ENCODE results near the gene PRKAG2. TPM values are rescaled to one million over a fixed set of nuclear protein-coding genes. Genes with fewer than 3 reads are reported as not detected.

Gene PRKAG2
- total RNA-seq, 1 donor from 2014 or later = 17.9 TPM

GRCh38 chr7:151742713-151743480 lies 134.0 kb downstream of the PRKAG2 start:
- Mint-ChIP-seq H3K4me3 (no peak overlapping the region), H3K9me3 (no peaks in the 10 kb centered on the region), H3K27ac (no peak overlapping the region), H3K27me3 (no peaks in the 10 kb centered on the region), H3K36me3 (no peaks in the 10 kb centered on the region), H3K4me1 (ENCODE audit: unreplicated experiment) (peaks cover 28% of the 10 kb centered on the region)
- DNase-seq (ENCODE audit: extremely low spot score, unreplicated experiment) = no peak
- TF ChIP-seq CTCF (conservative IDR thresholded peaks at IDR 0.05) = no peak

GRCh38 chr7:151741585-151741984 lies 135.3 kb downstream of the PRKAG2 start:
- no peaks in the 10 kb centered on the region for H3K36me3 Mint-ChIP-seq
- H3K9me3 Mint-ChIP-seq = no peaks in the 10 kb centered on the region

GRCh38 chr7:151740081-151740851 lies 136.6 kb downstream of the PRKAG2 start:
- no peak for DNase-seq (ENCODE audit: extremely low spot score, unreplicated experiment)
- no peaks in the 10 kb centered on the region for H3K36me3 Mint-ChIP-seq
- peak overlapping the region; percentile 61 for H3K27ac Mint-ChIP-seq
- TF ChIP-seq CTCF (conservative IDR thresholded peaks at IDR 0.05) = no peak
- H3K4me3 Mint-ChIP-seq = peak overlapping the region; percentile 9
- H3K9me3 Mint-ChIP-seq = no peaks in the 10 kb centered on the region
- peaks cover 37% of the 10 kb centered on the region for H3K4me1 Mint-ChIP-seq (ENCODE audit: unreplicated experiment)
- H3K27me3 Mint-ChIP-seq = peaks cover 3% of the 10 kb centered on the region

More at GRCh38 chr7:151741585-151741984, 135.3 kb downstream of the PRKAG2 start:
- Mint-ChIP-seq H3K27ac (no peak overlapping the region), H3K27me3 (no peaks in the 10 kb centered on the region), H3K4me1 (ENCODE audit: unreplicated experiment) (peaks cover 31% of the 10 kb centered on the region), H3K4me3 (no peak overlapping the region)
- TF ChIP-seq CTCF (conservative IDR thresholded peaks at IDR 0.05) = no peak
- DNase-seq (ENCODE audit: extremely low spot score, unreplicated experiment) = no peak

- H3K36me3 Mint-ChIP-seq = no peaks in the 10 kb centered on the region
- no peak overlapping the region for H3K4me3 Mint-ChIP-seq
- H3K9me3 Mint-ChIP-seq = no peaks in the 10 kb centered on the region
- peaks cover 39% of the 10 kb centered on the region for H3K4me1 Mint-ChIP-seq (ENCODE audit: unreplicated experiment)
- peaks cover 3% of the 10 kb centered on the region for H3K27me3 Mint-ChIP-seq
- no peak for TF ChIP-seq CTCF (conservative IDR thresholded peaks at IDR 0.05)
- DNase-seq (ENCODE audit: extremely low spot score, unreplicated experiment) = no peak
- no peak overlapping the region for H3K27ac Mint-ChIP-seq
These were observed 138.0 kb downstream of the PRKAG2 start for GRCh38 chr7:151738925-151739324.

- no peaks in the 10 kb centered on the region for H3K36me3 Mint-ChIP-seq
- no peak for TF ChIP-seq CTCF (conservative IDR thresholded peaks at IDR 0.05)
- H3K4me1 Mint-ChIP-seq (ENCODE audit: unreplicated experiment) = peaks cover 29% of the 10 kb centered on the region
- DNase-seq (ENCODE audit: extremely low spot score, unreplicated experiment) = peak; percentile 82
- H3K27me3 Mint-ChIP-seq = peaks cover 3% of the 10 kb centered on the region
- H3K27ac Mint-ChIP-seq = peak overlapping the region; percentile 78
- H3K9me3 Mint-ChIP-seq = no peaks in the 10 kb centered on the region
- peak overlapping the region; percentile 78 for H3K4me3 Mint-ChIP-seq
These were observed 140.5 kb downstream of the PRKAG2 start for GRCh38 chr7:151736403-151736909.

Data from type B pancreatic cell (in vitro differentiated cells).